ENCODE data around the gene ACACA.
"Not testable (repeated sequence)": the region's sequence is repeated elsewhere in the genome, so short reads cannot be mapped to it uniquely, and the experiment has no call there.

The ACACA gene

GRCh38 chr17:37392024-37392590, 14.5 kb downstream of the ACACA start:
- no peak for DNase-seq

- no peak for DNase-seq
These were observed 15.5 kb downstream of the ACACA start for GRCh38 chr17:37391146-37391545.

- DNase-seq = no peak
These were observed 17.5 kb downstream of the ACACA start for GRCh38 chr17:37389160-37389559.

- no peak for DNase-seq
These were observed 18.4 kb downstream of the ACACA start for GRCh38 chr17:37388266-37388665.

GRCh38 chr17:37386462-37386861, 20.2 kb downstream of the ACACA start:
- DNase-seq = no peak

- no peak for DNase-seq
These were observed 21.1 kb downstream of the ACACA start for GRCh38 chr17:37385474-37385990.

- no peak for DNase-seq
These were observed 22.0 kb downstream of the ACACA start for GRCh38 chr17:37384560-37385149.

- DNase-seq = no peak
These were observed 24.6 kb downstream of the ACACA start for GRCh38 chr17:37382056-37382455.

- DNase-seq = no peak
These were observed 30.9 kb downstream of the ACACA start, which contains the start of gene C17orf78 for GRCh38 chr17:37375706-37376105. C17orf78 (plus strand) TSS chr17:37375985; CDS start chr17:37376093, 108 bp downstream.

- peak; percentile 47 for DNase-seq
These were observed 33.0 kb downstream of the ACACA start for GRCh38 chr17:37373530-37374159.

- DNase-seq = no peak
These were observed 38.1 kb downstream of the ACACA start for GRCh38 chr17:37368577-37368976.

- no peak for DNase-seq
These were observed 41.0 kb downstream of the ACACA start for GRCh38 chr17:37365589-37365988.

- DNase-seq = no peak
These were observed 45.1 kb downstream of the ACACA start for GRCh38 chr17:37361543-37361942.

GRCh38 chr17:37360632-37361031, 46.0 kb downstream of the ACACA start:
- DNase-seq = no peak

GRCh38 chr17:37359682-37360188, 46.9 kb downstream of the ACACA start:
- DNase-seq = no peak

- peak; percentile 79 for DNase-seq
These were observed 47.6 kb downstream of the ACACA start for GRCh38 chr17:37358830-37359681.

GRCh38 chr17:37358098-37358829, 48.4 kb downstream of the ACACA start:
- no peak for DNase-seq

GRCh38 chr17:37356796-37357569, 49.7 kb downstream of the ACACA start:
- not testable (repeated sequence) for DNase-seq

GRCh38 chr17:37346863-37347402, 59.7 kb downstream of the ACACA start:
- DNase-seq = not testable (repeated sequence)

GRCh38 chr17:37344519-37344918, 62.1 kb downstream of the ACACA start:
- no peak for DNase-seq

GRCh38 chr17:37342589-37342988, 64.0 kb downstream of the ACACA start:
- no peak for DNase-seq
